Endothelial cell of umbilical vein (primary cell): ENCODE data around the gene ENOX2. TPM values are rescaled to one million over a fixed set of nuclear protein-coding genes. Genes with fewer than 3 reads are reported as not detected.

Source experiments
- BruUV-seq: library from RNA; stranded (reverse); fragments of 400-500 nt; replicated peaks from 2 replicates; lab custom pipeline; 2021; lab: Mats Ljungman, UMichigan
- CTCF ChIA-PET: fragments of 300-600, 350-600 bp; sonication (Branson Sonifier 250); formaldehyde crosslinking; loops from one replicate; lab custom pipeline; 2021; ENCODE audit warnings: antibody characterized with exemption, inconsistent platforms; lab: Charles Lee
- POLR2A ChIA-PET: fragments of 300-600, 350-600 bp; sonication (Branson Sonifier 250); formaldehyde crosslinking; loops from one replicate; lab custom pipeline; 2021; ENCODE audit warnings: antibody characterized with exemption, inconsistent platforms; lab: Charles Lee
- DNase-seq: peaks from one replicate; pipeline ENCODE4 v3.0.0-alpha.2; 2011; ENCODE audit warnings: low read depth, low spot score
- FAIRE-seq: peaks from 2 replicates; lab custom pipeline; 2011; peaks lifted over from hg19 to GRCh38; lab: Jason Lieb, UNC
- H2AFZ ChIP-seq: 2 replicates; pipeline ENCODE4 v1.6.0; 2012; ENCODE audit warnings: low read depth, low read length, control low read depth, inconsistent platforms
- H3K27ac ChIP-seq: 2 replicates; pipeline ENCODE4 v1.5.1; 2011; ENCODE audit warnings: low read depth, mild to moderate bottlenecking, control low read depth, low read length, moderate library complexity; ENCODE audit not compliant: insufficient read depth
- H3K27me3 ChIP-seq, 2 experiments: 2 replicates each; pipeline versions ENCODE4 v1.6.0 to v1.6.1; 2011; ENCODE audit warnings: low read length in 2 of 2, mixed read lengths in 1 of 2; ENCODE audit not compliant: control insufficient read depth in 2 of 2, insufficient read depth in 2 of 2
- H3K36me3 ChIP-seq, 2 experiments: 2 replicates in 1 of 2; 3 replicates in 1 of 2; pipeline ENCODE4 v1.5.1; 2011; ENCODE audit warnings: low read length in 2 of 2, mild to moderate bottlenecking in 1 of 2, moderate library complexity in 1 of 2; ENCODE audit not compliant: control insufficient read depth in 2 of 2, insufficient read depth in 2 of 2; ENCODE audit errors: extremely low read depth in 1 of 2
- H3K4me1 ChIP-seq: 3 replicates; pipeline ENCODE4 v1.5.1; 2011; ENCODE audit warnings: mild to moderate bottlenecking, low read length; ENCODE audit not compliant: control insufficient read depth, insufficient read depth; ENCODE audit errors: extremely low read depth
- H3K4me2 ChIP-seq: 2 replicates; pipeline ENCODE4 v1.6.1; 2011; ENCODE audit warnings: low read length, control low read depth, mixed read lengths; ENCODE audit not compliant: insufficient read depth
- H3K4me3 ChIP-seq, 3 experiments: fragments of 200-600 bp in 1 of 3; sonication (generic), shearing (Covaris generic) in 1 of 3; replicated peaks in 1 of 3; 2 replicates each; pipeline ENCODE4 v1.5.1; 2011 to 2016; ENCODE audit warnings: control low read depth in 3 of 3, low read length in 3 of 3, mild to moderate bottlenecking in 2 of 3, inconsistent platforms in 1 of 3, low read depth in 1 of 3, moderate library complexity in 1 of 3; ENCODE audit not compliant: insufficient read depth in 1 of 3
- H3K79me2 ChIP-seq: 2 replicates; pipeline ENCODE4 v1.6.0; 2012; ENCODE audit warnings: low read length, inconsistent platforms; ENCODE audit not compliant: control insufficient read depth, insufficient read depth
- H3K9ac ChIP-seq: replicated peaks from 2 replicates; pipeline ENCODE3; 2011; ENCODE audit warnings: low read length, control low read depth; ENCODE audit not compliant: insufficient read depth; ENCODE audit errors: extremely low read depth
- H3K9me1 ChIP-seq: replicated peaks from 3 replicates; pipeline ENCODE4 v1.6.0; 2011; ENCODE audit warnings: mild to moderate bottlenecking, low read length; ENCODE audit not compliant: control insufficient read depth, insufficient read depth; ENCODE audit errors: extremely low read depth
- H3K9me3 ChIP-seq: replicated peaks from 2 replicates; pipeline ENCODE4 v1.5.1; 2012; ENCODE audit warnings: low read length, inconsistent platforms; ENCODE audit not compliant: control insufficient read depth, insufficient read depth
- H4K20me1 ChIP-seq: replicated peaks from 2 replicates; pipeline ENCODE3; 2011; ENCODE audit warnings: mild to moderate bottlenecking, low read length; ENCODE audit not compliant: control insufficient read depth, insufficient read depth; ENCODE audit errors: extremely low read depth
- CTCF ChIP-seq, 2 donors: IDR thresholded peaks; 1 replicate in 1 of 2; 2 replicates in 1 of 2; pipeline ENCODE4 v1.5.1; 2011; ENCODE audit warnings: low read length in 2 of 2, mild to moderate bottlenecking in 2 of 2, moderate library complexity in 2 of 2, control low read depth in 1 of 2, inconsistent platforms in 1 of 2, low read depth in 1 of 2; ENCODE audit not compliant: insufficient read depth in 1 of 2; ENCODE audit errors: extremely low read depth in 1 of 2
- EZH2 ChIP-seq: IDR thresholded peaks from 2 replicates; pipeline ENCODE4 v1.6.1; 2012; ENCODE audit warnings: borderline replicate concordance, low read depth, mild to moderate bottlenecking, moderate library complexity, low read length, inconsistent platforms; ENCODE audit not compliant: severe bottlenecking
- FOS ChIP-seq: IDR thresholded peaks from 2 replicates; pipeline ENCODE4 v1.6.1; 2011; ENCODE audit warnings: mild to moderate bottlenecking, low read length, moderate library complexity, borderline replicate concordance; ENCODE audit not compliant: insufficient read depth
- GATA2 ChIP-seq: IDR thresholded peaks from 2 replicates; pipeline ENCODE4 v1.7.0; 2011; ENCODE audit warnings: low read depth, mild to moderate bottlenecking, moderate library complexity, mixed read lengths, low read length; ENCODE audit not compliant: insufficient read length, insufficient read depth
- JUN ChIP-seq: IDR thresholded peaks from 2 replicates; pipeline ENCODE4 v1.6.1; 2011; ENCODE audit warnings: borderline replicate concordance, low read depth; ENCODE audit not compliant: insufficient read length, insufficient read depth
- MAX ChIP-seq: IDR thresholded peaks from 2 replicates; pipeline ENCODE4 v1.6.1; 2011; ENCODE audit not compliant: insufficient read depth, insufficient read length
- MYC ChIP-seq: IDR thresholded peaks from one replicate; pipeline ENCODE4 v1.6.1; 2011; ENCODE audit warnings: mild to moderate bottlenecking, low read depth, low read length
- POLR2A ChIP-seq: IDR thresholded peaks from 2 replicates; pipeline ENCODE4 v1.6.1; 2012; ENCODE audit warnings: low read depth, mild to moderate bottlenecking, control low read depth, low read length
- POLR2AphosphoS5 ChIP-seq: IDR thresholded peaks from 2 replicates; pipeline ENCODE4 v1.6.1; 2012; ENCODE audit warnings: low read depth, mild to moderate bottlenecking, control low read depth, low read length, moderate library complexity; ENCODE audit not compliant: insufficient read depth
- dilution Hi-C: fragments of 300-500 bp; cut with MboI; formaldehyde crosslinking; loops from one replicate; pipeline ENCODE4 v1.15.0; 2019; ENCODE audit warnings: low sequenced_read_pairs; ENCODE audit not compliant: extremely low pct_ligation_motif_present
- intact Hi-C: fragments of 100-400 bp; cut with micrococcal nuclease; formaldehyde crosslinking; loops from one replicate; pipeline ENCODE4 v1.10.0; 2022
- polyA plus RNA-seq, 4 experiments: library from polyadenylated mRNA; depleted of rRNA in 3 of 4; stranded (reverse) in 3 of 4; unstranded in 1 of 4; fragments of >200 nt; gene quantifications; 2 replicates each; pipeline versions ENCODE4 v1.2.1 to v1.2.3, GENCODE V29; 2011 to 2012; ENCODE audit warnings: missing spikeins in 1 of 4
- total RNA-seq: library from RNA; stranded (reverse); gene quantifications from 2 replicates; pipeline ENCODE4 v1.2.3, GENCODE V29; 2021

The ENOX2 gene
- total and polyA plus RNA-seq, 2 donors (not counting 3 experiments of a cell fraction or from before 2014, with no cell fraction given): 5.5 to 13.1 TPM

GRCh38 chrX:130699618-130700017, 203.4 kb downstream of the ENOX2 start:
- Histone ChIP-seq H3K9ac (no peak overlapping the region), H3K9me3 (no peaks in the 10 kb centered on the region), H4K20me1 (no peaks in the 10 kb centered on the region), H3K4me2 (no peak overlapping the region), H3K4me1 (peaks cover 16% of the 10 kb centered on the region), H2AFZ (no peak overlapping the region), H3K79me2 (no peaks in the 10 kb centered on the region), H3K27me3 (no peaks in the 10 kb centered on the region), H3K36me3 (no peaks in the 10 kb centered on the region), H3K27ac (no peak overlapping the region), H3K9me1 (no peaks in the 10 kb centered on the region), H3K4me3 (no peak overlapping the region)
- POLR2A ChIA-PET: no interaction called here
- dilution Hi-C loops (no loop called here), intact Hi-C loops (no loop called here)
- no peak for TF ChIP-seq JUN
- TF ChIP-seq CTCF (IDR thresholded peaks at IDR 0.05; ENCODE audit: extremely low read depth in 1 of 2, insufficient read depth in 1 of 2, low read depth in 1 of 2, low read length in 2 of 2): no peak
- no peak for TF ChIP-seq POLR2AphosphoS5
- no peak for TF ChIP-seq POLR2A
- no peak for TF ChIP-seq FOS
- no peak for TF ChIP-seq EZH2
- TF ChIP-seq MAX: no peak
- TF ChIP-seq MYC: no peak
- no peak for TF ChIP-seq GATA2
- CTCF ChIA-PET: no interaction called here
- DNase-seq (no peak), FAIRE-seq (no peak)
- no TSS peak for BruUV-seq
